ENCODE data around the gene ADGRG6.

DNA sequence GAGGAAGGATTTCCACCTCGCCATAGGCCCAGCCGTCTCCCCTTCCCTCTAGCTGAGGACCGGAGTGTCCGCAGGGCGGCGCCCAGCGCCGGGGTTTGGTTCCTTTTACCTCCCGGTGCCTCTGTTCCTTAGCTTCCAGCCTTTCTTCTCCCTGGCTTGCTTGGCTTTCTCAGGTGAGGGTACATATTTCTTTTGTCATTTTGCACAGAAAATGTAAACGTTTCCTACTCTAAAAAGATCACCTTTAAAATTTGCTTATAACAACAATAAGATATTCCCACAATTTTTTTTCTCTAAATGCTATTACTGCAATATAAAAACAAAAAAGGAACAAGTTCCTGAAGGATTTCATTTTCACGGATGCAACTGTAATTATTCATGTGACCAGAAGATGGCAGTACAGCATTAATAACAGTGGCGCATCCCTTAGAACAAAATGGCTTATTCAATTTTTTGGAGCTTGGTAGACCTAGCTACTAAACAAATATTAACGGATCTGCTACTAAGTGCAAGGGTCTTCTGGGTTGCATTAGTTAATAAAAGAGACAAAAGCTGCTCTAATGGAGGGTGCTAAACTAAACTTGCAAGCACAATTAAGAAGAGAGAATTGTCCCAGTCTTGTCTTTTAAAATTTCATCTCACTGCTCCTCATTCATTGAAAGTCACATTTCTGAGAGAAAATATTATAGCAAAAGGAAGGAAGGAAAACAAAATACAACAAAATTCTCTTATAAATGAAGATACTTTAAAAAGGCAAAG lies 172.9 kb downstream of the ADGRG6 start:
- TF ChIP-seq YY1 (IDR thresholded peaks at IDR 0.05; ENCODE audit: insufficient read depth, insufficient read length) (no peak), ZNF274 (IDR thresholded peaks at IDR 0.05; ENCODE audit: low read depth, low read length) (no peak)

All from NT2/D1 (cell line).